ENCODE data around the gene CAT. TPM values are rescaled to one million over a fixed set of nuclear protein-coding genes. Genes with fewer than 3 reads are reported as not detected.
"Not testable (repeated sequence)": the region's sequence is repeated elsewhere in the genome, so short reads cannot be mapped to it uniquely, and the experiment has no call there.

CAT gene
- total RNA-seq, 5 donors from 2014 or later (not counting 1 experiment from before 2014, with no cell fraction given) = 26.2 to 43.5 (median 37.6) TPM

GRCh38 chr11:34417202-34417601 is 21.5 kb upstream of the CAT start:
- H3K27ac Mint-ChIP-seq = no peak overlapping the region
- WGBS (ENCODE audit: insufficient coverage) = no CpG with 5 or more reads among the region's 1 CpG
- Histone ChIP-seq H3K36me3 (ENCODE audit: control insufficient read depth in 2 of 2, extremely low read depth in 1 of 2, insufficient read depth in 1 of 2, low read length in 1 of 2) (no peaks in the 10 kb centered on the region), H3K9me3 (no peaks in the 10 kb centered on the region), H3K4me1 (ENCODE audit: control insufficient read depth in 1 of 2, extremely low read depth in 1 of 2, insufficient read depth in 2 of 2, low read length in 2 of 2) (no peaks in the 10 kb centered on the region), H3K27me3 (replicated peaks in 1 of 2; ENCODE audit: control insufficient read depth in 2 of 2, extremely low read depth in 1 of 2, insufficient read depth in 2 of 2, low read length in 1 of 2) (no peaks in the 10 kb centered on the region), H3K27ac (ENCODE audit: low read length) (no peak overlapping the region), H3K4me3 (ENCODE audit: control insufficient read depth in 1 of 2, extremely low read depth in 1 of 2, low read length in 1 of 2) (no peak overlapping the region)
- peaks cover 0 to under 1% (median 0%) of the 10 kb centered on the region in 3 donors for H3K4me1 Mint-ChIP-seq
- H3K36me3 Mint-ChIP-seq = peaks cover 12% of the 10 kb centered on the region
- no peak overlapping the region for H3K4me3 Mint-ChIP-seq
- ChIA-PET CTCF (no interaction called here), POLR2A (interaction anchor here in 1 of 2 donors (0.6 kb wide), 1 partner anchor 420 kb away, joined by 3 read pairs; no protein-coding TSS in a partner anchor)
- DNase-seq (no peak), ATAC-seq (replicated peaks in 1 of 4) (no peak)
- peaks cover 18 to 27% of the 10 kb centered on the region in 2 donors for H3K27me3 Mint-ChIP-seq
- H3K9me3 Mint-ChIP-seq = peaks cover 10 to 23% (median 15%) of the 10 kb centered on the region in 3 donors

- Histone ChIP-seq H3K36me3 (ENCODE audit: control insufficient read depth in 2 of 2, extremely low read depth in 1 of 2, insufficient read depth in 1 of 2, low read length in 1 of 2) (no peaks in the 10 kb centered on the region), H3K27ac (ENCODE audit: low read length) (no peak overlapping the region), H3K27me3 (replicated peaks in 1 of 2; ENCODE audit: control insufficient read depth in 2 of 2, extremely low read depth in 1 of 2, insufficient read depth in 2 of 2, low read length in 1 of 2) (peaks cover 0 to 9% of the 10 kb centered on the region in 2 experiments), H3K4me3 (ENCODE audit: control insufficient read depth in 1 of 2, extremely low read depth in 1 of 2, low read length in 1 of 2) (no peak overlapping the region), H3K9me3 (no peaks in the 10 kb centered on the region), H3K4me1 (ENCODE audit: control insufficient read depth in 1 of 2, extremely low read depth in 1 of 2, insufficient read depth in 2 of 2, low read length in 2 of 2) (no peaks in the 10 kb centered on the region)
- CTCF ChIA-PET = no interaction called here
- DNase-seq (no peak), ATAC-seq (replicated peaks in 1 of 4) (no peak)
- Mint-ChIP-seq H3K27me3 (peaks cover 24 to 26% of the 10 kb centered on the region in 2 donors), H3K27ac (no peak overlapping the region), H3K36me3 (no peaks in the 10 kb centered on the region), H3K9me3 (peaks cover 0 to 7% (median 7%) of the 10 kb centered on the region in 3 donors), H3K4me1 (peaks cover 0 to 2% (median 0%) of the 10 kb centered on the region in 3 donors), H3K4me3 (no peak overlapping the region)
- POLR2A ChIA-PET = no interaction called here
- WGBS (ENCODE audit: insufficient coverage) = no CpG with 5 or more reads among the region's 2 CpGs
Observed at GRCh38 chr11:34419158-34419557, 19.6 kb upstream of the CAT start.

- Mint-ChIP-seq H3K9me3 (no peaks in the 10 kb centered on the region), H3K27ac (no peak overlapping the region), H3K4me1 (peaks cover 0 to 2% (median 0%) of the 10 kb centered on the region in 3 donors), H3K27me3 (peaks cover 14 to 19% of the 10 kb centered on the region in 2 donors), H3K4me3 (no peak overlapping the region), H3K36me3 (no peaks in the 10 kb centered on the region)
- CTCF ChIA-PET = no interaction called here
- Histone ChIP-seq H3K9me3 (no peaks in the 10 kb centered on the region), H3K36me3 (ENCODE audit: control insufficient read depth in 2 of 2, extremely low read depth in 1 of 2, insufficient read depth in 1 of 2, low read length in 1 of 2) (no peaks in the 10 kb centered on the region), H3K4me1 (ENCODE audit: control insufficient read depth in 1 of 2, extremely low read depth in 1 of 2, insufficient read depth in 2 of 2, low read length in 2 of 2) (no peaks in the 10 kb centered on the region), H3K27ac (ENCODE audit: low read length) (no peak overlapping the region), H3K4me3 (ENCODE audit: control insufficient read depth in 1 of 2, extremely low read depth in 1 of 2, low read length in 1 of 2) (no peak overlapping the region), H3K27me3 (replicated peaks in 1 of 2; ENCODE audit: control insufficient read depth in 2 of 2, extremely low read depth in 1 of 2, insufficient read depth in 2 of 2, low read length in 1 of 2) (peaks cover 0 to 9% of the 10 kb centered on the region in 2 experiments)
- WGBS (ENCODE audit: insufficient coverage) = 95% methylated on average over 5 of the region's 7 CpGs
- DNase-seq (no peak), ATAC-seq (replicated peaks in 1 of 4) (no peak)
- POLR2A ChIA-PET = no interaction called here
Observed at GRCh38 chr11:34423300-34423699, 15.4 kb upstream of the CAT start.

GRCh38 chr11:34424826-34425225 is 13.9 kb upstream of the CAT start:
- H3K9me3 Mint-ChIP-seq; H3K36me3 Mint-ChIP-seq; H3K27ac ChIP-seq (ENCODE audit: low read length); ATAC-seq (replicated peaks in 1 of 4); H3K36me3 ChIP-seq (ENCODE audit: control insufficient read depth in 2 of 2, extremely low read depth in 1 of 2, insufficient read depth in 1 of 2, low read length in 1 of 2); H3K4me1 ChIP-seq (ENCODE audit: control insufficient read depth in 1 of 2, extremely low read depth in 1 of 2, insufficient read depth in 2 of 2, low read length in 2 of 2); CTCF ChIA-PET; H3K4me3 Mint-ChIP-seq; POLR2A ChIA-PET; H3K27me3 ChIP-seq (replicated peaks in 1 of 2; ENCODE audit: control insufficient read depth in 2 of 2, extremely low read depth in 1 of 2, insufficient read depth in 2 of 2, low read length in 1 of 2); H3K27ac Mint-ChIP-seq; DNase-seq; H3K4me3 ChIP-seq (ENCODE audit: control insufficient read depth in 1 of 2, extremely low read depth in 1 of 2, low read length in 1 of 2); H3K4me1 Mint-ChIP-seq; H3K9me3 ChIP-seq: not testable (repeated sequence)
- WGBS (ENCODE audit: insufficient coverage) = no CpG with 5 or more reads among the region's 2 CpGs
- peaks cover 13 to 20% of the 10 kb centered on the region in 2 donors for H3K27me3 Mint-ChIP-seq

- no peak overlapping the region for H3K27ac ChIP-seq (ENCODE audit: low read length)
- CTCF ChIA-PET = no interaction called here
- peaks cover 0 to 9% of the 10 kb centered on the region in 2 experiments for H3K27me3 ChIP-seq (replicated peaks in 1 of 2; ENCODE audit: control insufficient read depth in 2 of 2, extremely low read depth in 1 of 2, insufficient read depth in 2 of 2, low read length in 1 of 2)
- H3K4me1 ChIP-seq (ENCODE audit: control insufficient read depth in 1 of 2, extremely low read depth in 1 of 2, insufficient read depth in 2 of 2, low read length in 2 of 2) = no peaks in the 10 kb centered on the region
- Mint-ChIP-seq H3K4me1 (peaks cover 0 to 3% (median 2%) of the 10 kb centered on the region in 3 donors), H3K4me3 (no peak overlapping the region), H3K27ac (no peak overlapping the region), H3K27me3 (peaks cover 16 to 19% of the 10 kb centered on the region in 2 donors), H3K9me3 (no peaks in the 10 kb centered on the region), H3K36me3 (no peaks in the 10 kb centered on the region)
- no peaks in the 10 kb centered on the region for H3K9me3 ChIP-seq
- POLR2A ChIA-PET = interaction anchor here in 1 of 2 donors (0.5 kb wide), 1 partner anchor 437 kb away, joined by 3 read pairs; no protein-coding TSS in a partner anchor
- H3K4me3 ChIP-seq (ENCODE audit: control insufficient read depth in 1 of 2, extremely low read depth in 1 of 2, low read length in 1 of 2) = no peak overlapping the region
- no CpG with 5 or more reads among the region's 1 CpG for WGBS (ENCODE audit: insufficient coverage)
- DNase-seq (no peak), ATAC-seq (replicated peaks in 1 of 4) (no peak)
- no peaks in the 10 kb centered on the region for H3K36me3 ChIP-seq (ENCODE audit: control insufficient read depth in 2 of 2, extremely low read depth in 1 of 2, insufficient read depth in 1 of 2, low read length in 1 of 2)
Observed at GRCh38 chr11:34425360-34425759, 13.4 kb upstream of the CAT start.

DNA sequence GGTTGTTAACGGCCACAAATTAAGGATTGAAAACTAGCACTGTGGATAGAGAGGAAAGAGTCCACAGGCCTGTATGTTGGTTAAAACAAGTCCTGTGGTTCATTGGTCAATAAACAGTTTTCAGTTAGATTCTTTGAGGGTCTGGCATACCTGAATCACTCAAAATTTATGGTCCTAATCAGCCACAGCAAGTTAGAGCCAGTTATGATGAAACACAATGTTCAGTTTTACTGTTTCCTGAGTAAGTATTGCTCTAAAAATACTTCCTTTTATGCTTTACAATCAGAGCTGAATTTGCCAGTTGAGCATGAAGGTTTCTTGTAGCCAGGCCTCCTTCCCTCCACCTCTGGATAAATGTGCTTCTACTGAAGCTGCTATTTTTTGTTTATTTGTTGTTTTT is 12.9 kb upstream of the CAT start:
- Mint-ChIP-seq H3K4me1 (peaks cover 0 to 3% (median 2%) of the 10 kb centered on the region in 3 donors), H3K27ac (no peak overlapping the region), H3K27me3 (peaks cover 14 to 16% of the 10 kb centered on the region in 2 donors), H3K9me3 (no peaks in the 10 kb centered on the region), H3K36me3 (no peaks in the 10 kb centered on the region), H3K4me3 (no peak overlapping the region)
- peaks cover 0 to 9% of the 10 kb centered on the region in 2 experiments for H3K27me3 ChIP-seq (replicated peaks in 1 of 2; ENCODE audit: control insufficient read depth in 2 of 2, extremely low read depth in 1 of 2, insufficient read depth in 2 of 2, low read length in 1 of 2)
- ChIA-PET POLR2A (interaction anchor here in 1 of 2 donors (0.5 kb wide), 1 partner anchor 438 kb away, joined by 3 read pairs; no protein-coding TSS in a partner anchor), CTCF (no interaction called here)
- 100% methylated on average over 1 of the region's 1 CpG for WGBS (ENCODE audit: insufficient coverage)
- no peak overlapping the region for H3K27ac ChIP-seq (ENCODE audit: low read length)
- H3K36me3 ChIP-seq (ENCODE audit: control insufficient read depth in 2 of 2, extremely low read depth in 1 of 2, insufficient read depth in 1 of 2, low read length in 1 of 2) = no peaks in the 10 kb centered on the region
- DNase-seq (no peak), ATAC-seq (replicated peaks in 1 of 4) (no peak)
- H3K4me3 ChIP-seq (ENCODE audit: control insufficient read depth in 1 of 2, extremely low read depth in 1 of 2, low read length in 1 of 2) = no peak overlapping the region
- no peaks in the 10 kb centered on the region for H3K9me3 ChIP-seq
- H3K4me1 ChIP-seq (ENCODE audit: control insufficient read depth in 1 of 2, extremely low read depth in 1 of 2, insufficient read depth in 2 of 2, low read length in 2 of 2) = no peaks in the 10 kb centered on the region

- Histone ChIP-seq H3K9me3 (no peaks in the 10 kb centered on the region), H3K27me3 (replicated peaks in 1 of 2; ENCODE audit: control insufficient read depth in 2 of 2, extremely low read depth in 1 of 2, insufficient read depth in 2 of 2, low read length in 1 of 2) (peaks cover 0 to 9% of the 10 kb centered on the region in 2 experiments), H3K4me3 (ENCODE audit: control insufficient read depth in 1 of 2, extremely low read depth in 1 of 2, low read length in 1 of 2) (no peak overlapping the region), H3K36me3 (ENCODE audit: control insufficient read depth in 2 of 2, extremely low read depth in 1 of 2, insufficient read depth in 1 of 2, low read length in 1 of 2) (no peaks in the 10 kb centered on the region), H3K4me1 (ENCODE audit: control insufficient read depth in 1 of 2, extremely low read depth in 1 of 2, insufficient read depth in 2 of 2, low read length in 2 of 2) (no peaks in the 10 kb centered on the region), H3K27ac (ENCODE audit: low read length) (no peak overlapping the region)
- ChIA-PET POLR2A (no interaction called here), CTCF (no interaction called here)
- 50% methylated on average over 1 of the region's 3 CpGs for WGBS (ENCODE audit: insufficient coverage)
- Mint-ChIP-seq H3K4me1 (peaks cover 0 to 3% (median 2%) of the 10 kb centered on the region in 3 donors), H3K9me3 (no peaks in the 10 kb centered on the region), H3K27ac (no peak overlapping the region), H3K36me3 (no peaks in the 10 kb centered on the region), H3K4me3 (no peak overlapping the region), H3K27me3 (peaks cover 11 to 16% of the 10 kb centered on the region in 2 donors)
- no peak for DNase-seq
- ATAC-seq (replicated peaks in 1 of 4) = no peak
Observed at GRCh38 chr11:34426766-34427185, 12.0 kb upstream of the CAT start.
